GDM1 (cell line): ENCODE data around the gene PLAAT3.
"Not testable (repeated sequence)": the region's sequence is repeated elsewhere in the genome, so short reads cannot be mapped to it uniquely, and the experiment has no call there.

Source experiments
- DNase-seq: peaks from one replicate; lab custom pipeline; 2025; lab: John Stamatoyannopoulos, UW

Gene PLAAT3

GRCh38 chr11:63608353-63609345 lies 5.6 kb downstream of the PLAAT3 start:
- no peak for DNase-seq

- DNase-seq: no peak
These were observed 11.1 kb downstream of the PLAAT3 start for GRCh38 chr11:63603180-63603518.

GRCh38 chr11:63602290-63603179 lies 11.7 kb downstream of the PLAAT3 start:
- DNase-seq: not testable (repeated sequence)

- no peak for DNase-seq
These were observed 14.8 kb downstream of the PLAAT3 start for GRCh38 chr11:63599211-63600122.

- DNase-seq: no peak
These were observed 15.7 kb downstream of the PLAAT3 start for GRCh38 chr11:63598556-63598955.

DNA sequence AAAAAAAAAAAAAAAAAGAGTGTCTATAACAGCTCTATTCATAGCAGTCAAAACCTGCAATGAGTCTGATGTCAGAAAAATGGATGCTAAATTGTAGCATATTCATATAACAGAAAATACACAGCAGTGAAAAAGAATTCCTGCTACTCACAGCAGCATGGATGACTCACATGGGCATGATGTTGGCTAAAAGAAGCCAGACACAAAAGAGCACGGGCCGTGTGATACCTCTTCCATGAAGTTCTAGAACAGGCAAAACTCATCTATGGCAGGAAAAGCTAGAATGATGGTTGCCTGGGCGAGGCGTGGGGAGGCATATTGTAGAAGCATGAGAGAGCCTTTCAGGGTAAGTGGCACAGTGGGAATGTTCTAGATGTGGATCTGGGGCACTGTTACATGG lies 18.9 kb downstream of the PLAAT3 start:
- no peak for DNase-seq

DNA sequence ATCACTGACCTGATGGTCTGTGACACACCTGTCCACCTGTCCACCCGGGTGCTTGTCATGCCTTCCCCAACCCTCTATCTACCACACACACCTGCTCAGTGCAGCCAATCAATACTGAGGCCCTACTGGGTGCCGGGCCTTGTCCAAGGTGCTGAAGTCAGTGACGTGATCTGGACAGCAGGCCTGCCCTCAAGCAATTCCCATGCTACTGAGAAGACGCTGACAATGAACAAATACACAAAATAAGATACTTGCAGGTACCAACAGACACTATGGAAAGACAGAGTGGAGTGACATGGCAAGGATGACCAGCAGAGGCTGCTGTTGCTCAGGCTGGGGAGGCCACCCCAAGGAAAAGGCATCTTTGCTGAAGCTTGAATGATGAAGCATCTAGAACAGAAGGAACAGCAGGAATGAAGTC lies 21.2 kb downstream of the PLAAT3 start:
- no peak for DNase-seq

GRCh38 chr11:63590024-63590788 lies 24.0 kb downstream of the PLAAT3 start:
- DNase-seq: no peak

GRCh38 chr11:63589000-63589399 lies 25.2 kb downstream of the PLAAT3 start:
- DNase-seq: no peak

GRCh38 chr11:63586451-63587166 lies 27.6 kb downstream of the PLAAT3 start:
- DNase-seq: no peak

DNA sequence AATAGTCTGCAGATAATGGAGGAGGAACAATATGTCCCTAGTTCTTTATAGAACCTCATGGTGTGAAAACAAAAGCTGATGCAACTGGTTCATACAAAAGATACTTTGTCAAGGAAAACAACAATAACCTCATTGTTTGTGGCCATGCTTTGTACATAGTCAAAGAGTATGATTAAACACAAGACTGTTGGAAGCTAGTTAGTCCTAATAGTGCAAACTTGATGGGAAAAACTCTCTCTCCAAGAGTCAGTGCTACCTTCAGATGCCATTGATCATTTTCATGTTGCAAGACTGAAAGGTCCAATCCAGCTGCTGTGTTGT lies 30.9 kb downstream of the PLAAT3 start:
- DNase-seq: no peak

GRCh38 chr11:63581224-63581623 lies 33.0 kb downstream of the PLAAT3 start:
- not testable (repeated sequence) for DNase-seq

- DNase-seq: not testable (repeated sequence)
These were observed 35.4 kb downstream of the PLAAT3 start for GRCh38 chr11:63578882-63579281.

- no peak for DNase-seq
These were observed 39.2 kb downstream of the PLAAT3 start for GRCh38 chr11:63574856-63575602.

DNA sequence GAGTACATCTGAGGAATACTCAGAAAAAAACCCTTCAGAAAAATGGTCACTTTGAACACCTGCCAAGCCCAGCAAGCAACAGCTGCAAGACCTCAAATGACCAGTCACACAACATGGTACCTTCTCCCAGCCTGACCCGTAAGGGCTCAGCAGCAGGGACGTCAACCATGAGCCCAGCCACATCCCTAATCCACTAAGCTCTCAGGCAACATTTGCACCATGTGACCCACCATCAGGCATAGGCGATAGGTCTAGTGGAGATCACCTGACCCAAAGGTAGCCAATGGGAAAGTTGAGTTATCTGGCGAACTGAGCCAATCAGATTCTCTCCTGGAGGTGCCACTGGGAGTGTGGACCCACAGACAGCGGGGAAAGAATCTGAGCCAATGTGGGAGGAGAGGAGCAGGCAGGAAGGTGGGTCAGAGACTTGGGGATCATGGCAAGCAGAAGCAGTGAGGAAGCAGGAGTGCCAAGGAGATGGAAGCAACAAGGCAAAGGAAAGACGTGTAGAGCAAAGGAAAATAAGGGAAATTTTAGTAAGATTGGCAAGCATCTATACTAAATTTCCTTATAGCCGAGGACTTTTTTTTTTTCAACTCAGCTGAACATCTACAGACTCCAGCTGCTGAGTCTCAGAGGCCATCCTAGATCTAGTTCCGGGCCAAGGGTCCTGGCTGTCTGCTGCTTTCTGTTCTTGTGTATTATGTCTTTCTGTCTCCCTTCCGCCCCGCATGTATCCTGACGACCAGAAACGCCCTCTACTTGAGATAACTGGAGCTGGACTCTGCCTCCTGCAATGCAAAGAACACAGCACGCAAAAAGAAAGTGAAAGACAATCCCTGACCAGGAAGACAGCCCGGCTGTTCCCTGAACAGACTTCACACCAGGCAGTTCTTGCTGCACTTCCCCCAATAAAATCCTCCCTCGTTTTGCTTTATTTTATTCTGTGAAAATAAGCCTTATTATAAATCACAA lies 40.1 kb downstream of the PLAAT3 start:
- no peak for DNase-seq

GRCh38 chr11:63572026-63572688 lies 42.1 kb downstream of the PLAAT3 start:
- no peak for DNase-seq

DNA sequence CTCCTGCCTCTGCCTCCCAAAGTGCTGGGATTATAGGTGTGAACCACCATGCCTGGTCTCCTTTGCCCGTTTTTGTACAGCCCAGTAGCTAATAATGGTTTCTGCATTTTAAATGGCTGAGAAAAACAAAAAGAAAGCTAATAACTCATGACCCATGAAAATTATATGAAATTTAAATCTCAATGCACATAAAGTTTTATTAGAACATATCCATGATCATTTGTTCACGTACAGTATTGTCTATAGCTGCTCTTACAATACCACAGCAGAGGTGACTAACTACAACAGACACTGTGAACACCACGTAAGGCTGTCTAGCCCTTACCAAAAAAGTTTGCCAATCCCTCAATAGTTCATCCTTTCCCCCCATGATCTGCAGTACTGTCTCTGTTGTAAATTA lies 44.7 kb downstream of the PLAAT3 start:
- DNase-seq: no peak
